Activated B cell treated with CpG ODN at 0.5 μM for 24 hours (primary cell): ENCODE results near the gene S100A8. TPM values are rescaled to one million over a fixed set of nuclear protein-coding genes. Genes with fewer than 3 reads are reported as not detected.

Experiments used
- ATAC-seq: fragments of 200-7000 bp; cut with Tn5 transposase; one replicate; pipeline ENCODE4 v1.10.0; 2021; ENCODE audit warnings: low read depth, mild to moderate bottlenecking, moderate library complexity
- CTCF ChIA-PET: fragments of 350-600 bp; sonication (Branson Sonifier 250); formaldehyde crosslinking; loops from one replicate; lab custom pipeline; 2021; ENCODE audit warnings: antibody characterized with exemption; lab: Charles Lee
- POLR2A ChIA-PET: fragments of 350-600 bp; sonication (Branson Sonifier 250); formaldehyde crosslinking; loops from one replicate; lab custom pipeline; 2021; ENCODE audit warnings: antibody characterized with exemption; lab: Charles Lee
- DNase-seq: peaks from one replicate; pipeline ENCODE4 v3.0.0; 2022
- H3K27ac Mint-ChIP-seq: one replicate; pipeline ENCODE4 v1.8.0; 2020; ENCODE audit warnings: mixed read lengths
- H3K27me3 Mint-ChIP-seq: one replicate; pipeline ENCODE4 v1.8.0; 2021; ENCODE audit warnings: mixed read lengths
- H3K36me3 Mint-ChIP-seq: one replicate; pipeline ENCODE4 v1.8.0; 2021; ENCODE audit warnings: low read depth, mixed read lengths
- H3K4me1 Mint-ChIP-seq: one replicate; pipeline ENCODE4 v1.8.0; 2021; ENCODE audit warnings: mixed read lengths
- H3K4me3 Mint-ChIP-seq: one replicate; pipeline ENCODE4 v1.8.0; 2020; ENCODE audit warnings: mild to moderate bottlenecking, mixed read lengths
- H3K9me3 Mint-ChIP-seq: one replicate; pipeline ENCODE4 v1.8.0; 2020; ENCODE audit warnings: mixed read lengths
- intact Hi-C: fragments of 100-400 bp; cut with micrococcal nuclease; formaldehyde crosslinking; loops from one replicate; pipeline ENCODE4 v1.15.1; 2024
- total RNA-seq: library from RNA; stranded (reverse); gene quantifications from 2 replicates; pipeline ENCODE4 v1.2.3, GENCODE V29; 2022
- TF ChIP-seq, protein P1 (sequence below): fragments of 200-600 bp; IDR thresholded peaks from one replicate; pipeline ENCODE4 v1.8.0; 2022; ENCODE audit warnings: antibody characterized with exemption, mild to moderate bottlenecking

Gene S100A8
- total RNA-seq, 1 donor from 2014 or later, result not detected

- Mint-ChIP-seq H3K9me3 (no peaks in the 10 kb centered on the region), H3K4me3 (no peak overlapping the region), H3K4me1 (peaks cover 14% of the 10 kb centered on the region), H3K27me3 (peaks cover 24% of the 10 kb centered on the region), H3K27ac (no peak overlapping the region), H3K36me3 (no peaks in the 10 kb centered on the region)
- POLR2A ChIA-PET, result no interaction called here
- DNase-seq (no peak), ATAC-seq (no peak)
- CTCF ChIA-PET, result no interaction called here
- TF ChIP-seq, protein P1, sequence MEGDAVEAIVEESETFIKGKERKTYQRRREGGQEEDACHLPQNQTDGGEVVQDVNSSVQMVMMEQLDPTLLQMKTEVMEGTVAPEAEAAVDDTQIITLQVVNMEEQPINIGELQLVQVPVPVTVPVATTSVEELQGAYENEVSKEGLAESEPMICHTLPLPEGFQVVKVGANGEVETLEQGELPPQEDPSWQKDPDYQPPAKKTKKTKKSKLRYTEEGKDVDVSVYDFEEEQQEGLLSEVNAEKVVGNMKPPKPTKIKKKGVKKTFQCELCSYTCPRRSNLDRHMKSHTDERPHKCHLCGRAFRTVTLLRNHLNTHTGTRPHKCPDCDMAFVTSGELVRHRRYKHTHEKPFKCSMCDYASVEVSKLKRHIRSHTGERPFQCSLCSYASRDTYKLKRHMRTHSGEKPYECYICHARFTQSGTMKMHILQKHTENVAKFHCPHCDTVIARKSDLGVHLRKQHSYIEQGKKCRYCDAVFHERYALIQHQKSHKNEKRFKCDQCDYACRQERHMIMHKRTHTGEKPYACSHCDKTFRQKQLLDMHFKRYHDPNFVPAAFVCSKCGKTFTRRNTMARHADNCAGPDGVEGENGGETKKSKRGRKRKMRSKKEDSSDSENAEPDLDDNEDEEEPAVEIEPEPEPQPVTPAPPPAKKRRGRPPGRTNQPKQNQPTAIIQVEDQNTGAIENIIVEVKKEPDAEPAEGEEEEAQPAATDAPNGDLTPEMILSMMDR, result no peak
- intact Hi-C loops, result no loop called here
Observed at GRCh38 chr1:153358691-153358975, 32.2 kb downstream of the S100A8 start.

DNA sequence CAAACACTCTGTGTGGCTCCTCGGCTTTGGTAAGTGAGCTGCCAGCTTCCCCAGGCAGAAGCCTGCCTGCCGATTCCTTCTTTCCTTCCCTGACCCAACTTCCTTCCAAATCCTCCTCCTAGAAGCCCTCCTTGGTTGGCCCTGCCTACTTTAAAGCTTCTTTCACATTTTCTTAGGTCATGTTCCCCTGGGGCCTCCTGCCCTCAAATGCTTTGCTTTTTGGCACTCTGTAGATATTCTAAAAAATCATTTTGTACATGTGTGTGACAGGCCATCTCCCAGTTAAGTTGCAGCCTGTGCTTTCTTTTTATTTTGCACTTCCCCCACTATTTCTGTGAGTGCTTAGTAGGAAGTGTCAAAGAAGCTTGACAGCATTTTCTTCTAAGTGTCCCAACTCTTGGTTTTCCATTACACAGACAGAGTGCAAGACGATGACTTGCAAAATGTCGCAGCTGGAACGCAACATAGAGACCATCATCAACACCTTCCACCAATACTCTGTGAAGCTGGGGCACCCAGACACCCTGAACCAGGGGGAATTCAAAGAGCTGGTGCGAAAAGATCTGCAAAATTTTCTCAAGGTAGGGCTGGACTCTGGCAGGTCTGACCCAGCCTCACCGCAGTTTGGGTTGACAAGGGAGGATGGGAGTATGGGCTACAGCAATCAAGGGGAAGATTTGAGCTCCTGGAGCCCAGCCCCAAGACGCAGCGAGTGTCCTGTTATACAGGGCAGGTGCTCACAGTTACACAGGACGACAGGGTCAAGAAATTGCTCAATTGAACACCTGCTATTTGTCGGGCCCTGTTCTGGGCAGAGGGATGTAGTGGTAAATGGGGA, 32.8 kb downstream of the S100A8 start, which contains the start of gene S100A9:
Gene S100A9 (plus strand): TSS at position 2 of the 838 bp plus-strand sequence. CDS start 430 bp downstream, at position 432.
- H3K9me3 Mint-ChIP-seq, result no peaks in the 10 kb centered on the region
- intact Hi-C loops, result no loop called here
- TF ChIP-seq, protein P1, result no peak
- DNase-seq, result no peak
- POLR2A ChIA-PET, result no interaction called here
- peaks cover 14% of the 10 kb centered on the region for H3K4me1 Mint-ChIP-seq
- no peaks in the 10 kb centered on the region for H3K36me3 Mint-ChIP-seq
- no peak for ATAC-seq
- H3K27me3 Mint-ChIP-seq, result peaks cover 22% of the 10 kb centered on the region
- H3K27ac Mint-ChIP-seq, result no peak within 1 kb of the TSS
- no peak within 1 kb of the TSS for H3K4me3 Mint-ChIP-seq
- CTCF ChIA-PET, result no interaction called here

- DNase-seq, result no peak
- peaks cover 18% of the 10 kb centered on the region for H3K27me3 Mint-ChIP-seq
- CTCF ChIA-PET, result interaction anchor here (1.0 kb wide), 1 partner anchor 138 kb away, joined by 3 read pairs; no protein-coding TSS in a partner anchor
- no peaks in the 10 kb centered on the region for H3K36me3 Mint-ChIP-seq
- TF ChIP-seq, protein P1, result no peak
- H3K4me3 Mint-ChIP-seq, result no peak overlapping the region
- intact Hi-C loops, result no loop called here
- no peaks in the 10 kb centered on the region for H3K9me3 Mint-ChIP-seq
- H3K4me1 Mint-ChIP-seq, result peaks cover 14% of the 10 kb centered on the region
- ATAC-seq, result no peak
- no peak overlapping the region for H3K27ac Mint-ChIP-seq
- POLR2A ChIA-PET, result no interaction called here
Observed at GRCh38 chr1:153357076-153357852, 33.6 kb downstream of the S100A8 start.

GRCh38 chr1:153356392-153357075, 34.3 kb downstream of the S100A8 start:
- intact Hi-C loops, result no loop called here
- DNase-seq (no peak), ATAC-seq (no peak)
- Mint-ChIP-seq H3K9me3 (no peaks in the 10 kb centered on the region), H3K27ac (no peak overlapping the region), H3K4me1 (peaks cover 14% of the 10 kb centered on the region), H3K36me3 (no peaks in the 10 kb centered on the region), H3K4me3 (no peak overlapping the region), H3K27me3 (peaks cover 18% of the 10 kb centered on the region)
- ChIA-PET POLR2A (no interaction called here), CTCF (interaction anchor here (1.0 kb wide), 1 partner anchor 139 kb away, joined by 3 read pairs; no protein-coding TSS in a partner anchor)
- TF ChIP-seq, protein P1, result no peak
